HG03196 (cell line): Measurements from ENCODE around the gene GRAP2.
"Not testable (repeated sequence)": the region's sequence is repeated elsewhere in the genome, so short reads cannot be mapped to it uniquely, and the experiment has no call there.

Experiments
- ATAC-seq: cut with Tn5 transposase; IDR thresholded peaks from one replicate; pipeline ENCODE4 v1.9.1; 2021; ENCODE audit not compliant: unreplicated experiment

Gene GRAP2

GRCh38 chr22:39896313-39896996 lies 4.4 kb upstream of the GRAP2 start:
- ATAC-seq: no peak

GRCh38 chr22:39897841-39898240 lies 3.0 kb upstream of the GRAP2 start:
- no peak for ATAC-seq

GRCh38 chr22:39898997-39899396 lies 1.9 kb upstream of the GRAP2 start:
- ATAC-seq: peak; percentile 60

GRCh38 chr22:39901565-39902146 lies 772 bp downstream of the GRAP2 start:
- ATAC-seq: no peak

GRCh38 chr22:39904024-39904423 lies 3.1 kb downstream of the GRAP2 start:
- ATAC-seq: not testable (repeated sequence)

- no peak for ATAC-seq
Measured at GRCh38 chr22:39904862-39905261, 4.0 kb downstream of the GRAP2 start.

GRCh38 chr22:39905687-39906086 lies 4.8 kb downstream of the GRAP2 start:
- no peak for ATAC-seq

- ATAC-seq: no peak
Measured at GRCh38 chr22:39906207-39906606, 5.3 kb downstream of the GRAP2 start.

- ATAC-seq: no peak
Measured at GRCh38 chr22:39907047-39907446, 6.2 kb downstream of the GRAP2 start.

- no peak for ATAC-seq
Measured at GRCh38 chr22:39907605-39908097, 6.8 kb downstream of the GRAP2 start.

GRCh38 chr22:39908136-39908535 lies 7.3 kb downstream of the GRAP2 start:
- ATAC-seq: no peak

- no peak for ATAC-seq
Measured at GRCh38 chr22:39908737-39909136, 7.9 kb downstream of the GRAP2 start.

GRCh38 chr22:39910876-39911613 lies 10.2 kb downstream of the GRAP2 start:
- ATAC-seq: no peak

- ATAC-seq: no peak
Measured at GRCh38 chr22:39913321-39913720, 12.4 kb downstream of the GRAP2 start.

- no peak for ATAC-seq
Measured at GRCh38 chr22:39913886-39914285, 13.0 kb downstream of the GRAP2 start.

- ATAC-seq: no peak
Measured at GRCh38 chr22:39914584-39914983, 13.7 kb downstream of the GRAP2 start.

GRCh38 chr22:39915295-39915726 lies 14.4 kb downstream of the GRAP2 start:
- no peak for ATAC-seq

GRCh38 chr22:39916496-39916895 lies 15.6 kb downstream of the GRAP2 start:
- no peak for ATAC-seq

GRCh38 chr22:39917197-39917643 lies 16.3 kb downstream of the GRAP2 start:
- ATAC-seq: no peak

- no peak for ATAC-seq
Measured at GRCh38 chr22:39917776-39918495, 17.1 kb downstream of the GRAP2 start.

- no peak for ATAC-seq
Measured at GRCh38 chr22:39920134-39920743, 19.4 kb downstream of the GRAP2 start.
